Liver (tissue), 9 donors: ENCODE measurements around the gene SYNGR3. TPM values are rescaled to one million over a fixed set of nuclear protein-coding genes. Genes with fewer than 3 reads are reported as not detected.
A peak's percentile ranks its signal among the peaks of the same experiment; 100 is the strongest.

ENCODE experiments used
- DNase-seq: peaks from one replicate; pipeline ENCODE4 v3.0.0-alpha.2; 2017; ENCODE audit warnings: low spot score
- H3K27ac ChIP-seq, 2 donors: one replicate each; pipeline ENCODE4 v1.7.0; 2013; ENCODE audit warnings: inconsistent platforms in 2 of 2, low read length in 2 of 2, control low read depth in 1 of 2, low read depth in 1 of 2, mild to moderate bottlenecking in 1 of 2
- H3K27me3 ChIP-seq, 4 donors: one replicate each; pipeline versions ENCODE4 v1.6.1 to v1.7.0; 2013; ENCODE audit warnings: low read length in 3 of 4, inconsistent platforms in 1 of 4, mild to moderate bottlenecking in 1 of 4, moderate library complexity in 1 of 4; ENCODE audit not compliant: control insufficient read depth in 4 of 4, insufficient read depth in 4 of 4
- H3K36me3 ChIP-seq, 4 donors: one replicate each; pipeline versions ENCODE4 v1.6.1 to v1.7.0; 2013; ENCODE audit warnings: low read length in 3 of 4, mild to moderate bottlenecking in 3 of 4, low read depth in 1 of 4, moderate library complexity in 1 of 4; ENCODE audit not compliant: control insufficient read depth in 4 of 4, insufficient read depth in 3 of 4
- H3K4me1 ChIP-seq, 4 donors: one replicate each; pipeline versions ENCODE4 v1.6.1 to v1.7.0; 2013; ENCODE audit warnings: low read length in 3 of 4, mild to moderate bottlenecking in 3 of 4, moderate library complexity in 1 of 4; ENCODE audit not compliant: control insufficient read depth in 4 of 4, insufficient read depth in 4 of 4
- H3K4me3 ChIP-seq, 3 donors: one replicate each; pipeline versions ENCODE4 v1.6.1 to v1.7.0; 2013; ENCODE audit warnings: low read length in 3 of 3, control low read depth in 1 of 3, low read depth in 1 of 3, mild to moderate bottlenecking in 1 of 3
- H3K9ac ChIP-seq, 2 donors: one replicate each; pipeline ENCODE4 v1.7.0; 2013; ENCODE audit warnings: low read length in 2 of 2, mild to moderate bottlenecking in 2 of 2, moderate library complexity in 2 of 2, control low read depth in 1 of 2, low read depth in 1 of 2
- H3K9me3 ChIP-seq, 4 donors: one replicate each; pipeline versions ENCODE4 v1.6.1 to v1.7.0; 2013; ENCODE audit warnings: low read length in 3 of 4; ENCODE audit not compliant: control insufficient read depth in 4 of 4
- ATF3 ChIP-seq: IDR thresholded peaks from 2 replicates; pipeline ENCODE4 v1.6.1; 2016; ENCODE audit warnings: antibody characterized with exemption
- CTCF ChIP-seq: fragments of 150-350 bp; IDR thresholded peaks from 2 replicates; pipeline ENCODE4 v1.5.1; 2017; ENCODE audit warnings: improper control_type of control experiment, low read depth, low read length; ENCODE audit not compliant: missing input control
- EGR1 ChIP-seq, 2 donors: IDR thresholded peaks; 2 replicates each; pipeline ENCODE4 v1.6.1; 2016 to 2018; ENCODE audit warnings: antibody characterized with exemption in 2 of 2, low read depth in 2 of 2
- FOXA1 ChIP-seq: IDR thresholded peaks from 2 replicates; pipeline ENCODE4 v1.6.1; 2016; ENCODE audit warnings: antibody characterized with exemption
- FOXA2 ChIP-seq: IDR thresholded peaks from 2 replicates; pipeline ENCODE4 v1.6.1; 2016; ENCODE audit warnings: antibody characterized with exemption
- GABPA ChIP-seq, 2 donors: IDR thresholded peaks in 1 of 2; conservative IDR thresholded peaks in 1 of 2; 2 replicates each; pipeline ENCODE4 v1.6.1; 2016; ENCODE audit warnings: antibody characterized with exemption in 2 of 2, mild to moderate bottlenecking in 1 of 2, moderate library complexity in 1 of 2
- HNF4A ChIP-seq, 2 donors: conservative IDR thresholded peaks; 2 replicates each; pipeline ENCODE4 v1.6.1; 2016; ENCODE audit warnings: antibody characterized with exemption in 2 of 2, mild to moderate bottlenecking in 2 of 2
- HNF4G ChIP-seq: IDR thresholded peaks from 2 replicates; pipeline ENCODE4 v1.6.1; 2016; ENCODE audit warnings: antibody characterized with exemption
- JUND ChIP-seq, 2 donors: IDR thresholded peaks; 2 replicates each; pipeline ENCODE4 v1.6.1; 2016; ENCODE audit warnings: antibody characterized with exemption in 2 of 2
- MAX ChIP-seq: IDR thresholded peaks from 2 replicates; pipeline ENCODE4 v1.6.1; 2016; ENCODE audit warnings: antibody characterized with exemption
- NR2F2 ChIP-seq: IDR thresholded peaks from 2 replicates; pipeline ENCODE4 v1.6.1; 2016; ENCODE audit warnings: antibody characterized with exemption
- RAD21 ChIP-seq, 2 donors: IDR thresholded peaks; 2 replicates each; pipeline ENCODE4 v1.6.1; 2016; ENCODE audit warnings: antibody characterized with exemption in 2 of 2, mild to moderate bottlenecking in 2 of 2
- REST ChIP-seq: IDR thresholded peaks from 2 replicates; pipeline ENCODE4 v1.6.1; 2016; ENCODE audit warnings: antibody characterized with exemption, mild to moderate bottlenecking
- RXRA ChIP-seq, 2 donors: IDR thresholded peaks; 2 replicates each; pipeline ENCODE4 v1.6.1; 2017 to 2018; ENCODE audit warnings: antibody characterized with exemption in 2 of 2, mild to moderate bottlenecking in 1 of 2
- SP1 ChIP-seq: IDR thresholded peaks from 2 replicates; pipeline ENCODE4 v1.6.1; 2018; ENCODE audit warnings: antibody characterized with exemption, mild to moderate bottlenecking
- TAF1 ChIP-seq: conservative IDR thresholded peaks from 2 replicates; pipeline ENCODE4 v1.6.1; 2016; ENCODE audit warnings: antibody characterized with exemption, mild to moderate bottlenecking
- YY1 ChIP-seq: IDR thresholded peaks from 2 replicates; pipeline ENCODE4 v1.6.1; 2016; ENCODE audit warnings: antibody characterized with exemption, mild to moderate bottlenecking
- WGBS: extraction: QIAGEN DNeasy Blood & Tissue Kit; methylation state at CpG from one replicate; pipeline ENCODE4 v1.1.7; 2013; 5-methylcytosine and 5-hydroxymethylcytosine counted together
- polyA plus RNA-seq, 2 donors: library from polyadenylated mRNA; stranded (reverse) in 1 of 2; unstranded in 1 of 2; fragments of 200-250 nt in 1 of 2; fragments of >200 nt in 1 of 2; fragmentation: Nextera tagmentation in 1 of 2; extraction: Ambion mirVana in 1 of 2; gene quantifications; one replicate each; pipeline versions ENCODE4 v1.2.1 to v1.2.3, GENCODE V29; 2013 to 2015
- total RNA-seq, 2 donors: library from RNA; depleted of rRNA; stranded (reverse); fragments of >200 nt; gene quantifications; one replicate each; pipeline ENCODE4 v1.2.3, GENCODE V29; 2014
- donor health status: healthy.
- donor health status: healthy.
- donor health status: healthy.
- donor health status: healthy.
- donor health status: healthy.

The SYNGR3 gene
- total and polyA plus RNA-seq, 4 donors = 0.09 to 0.47 (median 0.17) TPM; not detected in 1

GRCh38 chr16:2023092-2024031 is 33.6 kb downstream of the SYNGR3 start:
- Histone ChIP-seq H3K36me3 (no peaks in the 10 kb centered on the region), H3K9ac (no peak overlapping the region), H3K9me3 (no peaks in the 10 kb centered on the region), H3K4me3 (peak overlapping the region in 1 of 3 donors; percentile 18), H3K27me3 (no peaks in the 10 kb centered on the region), H3K4me1 (peaks cover 25 to 60% (median 42%) of the 10 kb centered on the region in 4 donors), H3K27ac (peak overlapping the region; percentile 54 to 61)
- DNase-seq = peak; percentile 99
- TF ChIP-seq RAD21 (IDR thresholded peaks at IDR 0.05) = peak; percentile 97
- peak; percentile 98 for TF ChIP-seq CTCF
- TF ChIP-seq SP1 = peak; percentile 39
- peak in 1 of 2 donors; percentile 15 for TF ChIP-seq GABPA (IDR thresholded peaks at IDR 0.05 in 1 of 2, conservative IDR thresholded peaks at IDR 0.05 in 1 of 2)
- TF ChIP-seq FOXA2 = no peak
- TF ChIP-seq HNF4A (conservative IDR thresholded peaks at IDR 0.05) = no peak
- 20% methylated on average over 53 of the region's 53 CpGs for WGBS

GRCh38 chr16:2024032-2024420 is 34.3 kb downstream of the SYNGR3 start:
- DNase-seq = no peak

GRCh38 chr16:2025251-2025650 is 35.5 kb downstream of the SYNGR3 start:
- no peaks in the 10 kb centered on the region for H3K9me3 ChIP-seq
- 96% methylated on average over 14 of the region's 14 CpGs for WGBS
- no peak overlapping the region for H3K27ac ChIP-seq
- H3K4me3 ChIP-seq = no peak overlapping the region
- H3K4me1 ChIP-seq = peaks cover 27 to 70% (median 53%) of the 10 kb centered on the region in 4 donors
- H3K27me3 ChIP-seq = no peaks in the 10 kb centered on the region
- H3K36me3 ChIP-seq = no peaks in the 10 kb centered on the region
- no peak for DNase-seq
- H3K9ac ChIP-seq = no peak overlapping the region
- no peak for TF ChIP-seq YY1
- TF ChIP-seq EGR1 (IDR thresholded peaks at IDR 0.05; ENCODE audit: low read depth in 2 of 2) = no peak
- TF ChIP-seq CTCF = no peak
- no peak for TF ChIP-seq REST
- no peak for TF ChIP-seq HNF4G
- no peak for TF ChIP-seq JUND (IDR thresholded peaks at IDR 0.05)
- TF ChIP-seq RAD21 (IDR thresholded peaks at IDR 0.05) = no peak
- TF ChIP-seq RXRA (IDR thresholded peaks at IDR 0.05) = no peak
- TF ChIP-seq ATF3 = no peak
- no peak for TF ChIP-seq MAX
- TF ChIP-seq NR2F2 = no peak
- no peak for TF ChIP-seq SP1
- no peak for TF ChIP-seq HNF4A (conservative IDR thresholded peaks at IDR 0.05)
- no peak for TF ChIP-seq FOXA1
- TF ChIP-seq FOXA2 = no peak
- no peak for TF ChIP-seq TAF1

More at GRCh38 chr16:2024032-2024420, 34.3 kb downstream of the SYNGR3 start:
- Histone ChIP-seq H3K4me3 (no peak overlapping the region), H3K9ac (no peak overlapping the region), H3K36me3 (no peaks in the 10 kb centered on the region), H3K4me1 (peaks cover 30 to 67% (median 49%) of the 10 kb centered on the region in 4 donors), H3K9me3 (no peaks in the 10 kb centered on the region), H3K27me3 (no peaks in the 10 kb centered on the region), H3K27ac (peak overlapping the region; percentile 54 to 61)
- TF ChIP-seq NR2F2 (peak; percentile 46), RXRA (IDR thresholded peaks at IDR 0.05) (no peak)
- 88% methylated on average over 12 of the region's 12 CpGs for WGBS
